ENCODE results near the gene ETS1. TPM values are rescaled to one million over a fixed set of nuclear protein-coding genes. Genes with fewer than 3 reads are reported as not detected.

ETS1 gene
- polyA plus RNA-seq, 2 of the 4 experiments (the other 2 are of a cell fraction), result 14.5 to 18.8 TPM

- ATAC-seq (no peak), DNase-seq (ENCODE audit: low read depth in 1 of 2, low spot score in 1 of 2) (peak in 1 of 2 experiments; percentile 10), FAIRE-seq (no peak)
- POLR2A ChIA-PET, result no interaction called here
- CTCF ChIA-PET, result interaction anchor here (0.7 to 1.0 kb wide), 2 partner anchors 52 to 57 kb away, joined by 3 read pairs; no protein-coding TSS in a partner anchor
- Histone ChIP-seq H3K27ac (no peak overlapping the region), H3K9me3 (no peaks in the 10 kb centered on the region), H3K4me2 (no peak overlapping the region), H3K4me3 (no peak overlapping the region), H3K4me1 (peaks cover 10% of the 10 kb centered on the region; the same call in 2 of the 3 replicates)
- WGBS (ENCODE audit: missing lambda C conversion rate), result 18% methylated on average over 4 of the region's 4 CpGs
- TF ChIP-seq FOSB (CRISPR knock-in tag; IDR thresholded peaks at IDR 0.05) (no peak), CBX8 (IDR thresholded peaks at IDR 0.05) (no peak), ZNF302 (CRISPR knock-in tag; IDR thresholded peaks at IDR 0.05) (no peak), HOXB13 (CRISPR knock-in tag; IDR thresholded peaks at IDR 0.05; ENCODE audit: low read depth) (no peak), CHD2 (IDR thresholded peaks at IDR 0.05; ENCODE audit: low read length, partially characterized antibody) (no peak), SMC3 (IDR thresholded peaks at IDR 0.05) (no peak), POLR2A (IDR thresholded peaks at IDR 0.05; ENCODE audit: low read length) (no peak), HDAC2 (IDR thresholded peaks at IDR 0.05) (no peak), ZSCAN20 (CRISPR knock-in tag; IDR thresholded peaks at IDR 0.05) (no peak), FOSL2 (IDR thresholded peaks at IDR 0.05) (no peak), FOSL2 (CRISPR knock-in tag; IDR thresholded peaks at IDR 0.05) (no peak), RFX5 (IDR thresholded peaks at IDR 0.05) (no peak), USF2 (IDR thresholded peaks at IDR 0.05) (no peak), PHF8 (IDR thresholded peaks at IDR 0.05; ENCODE audit: borderline replicate concordance, low read depth) (no peak), POLR2AphosphoS2 (conservative IDR thresholded peaks at IDR 0.05; ENCODE audit: low read length) (no peak)
These were observed 7.4 kb downstream of the ETS1 start for GRCh38 chr11:128579798-128580504.

GRCh38 chr11:128576555-128576954 lies 10.8 kb downstream of the ETS1 start:
- Histone ChIP-seq H3K4me1 (no peaks in the 10 kb centered on the region), H3K27ac (no peak overlapping the region), H3K9me3 (no peaks in the 10 kb centered on the region), H3K4me2 (no peak overlapping the region), H3K4me3 (no peak overlapping the region)
- CTCF ChIA-PET, result no interaction called here
- FAIRE-seq (no peak), DNase-seq (ENCODE audit: low read depth in 1 of 2, low spot score in 1 of 2) (no peak), ATAC-seq (no peak)
- POLR2A ChIA-PET, result no interaction called here
- 65% methylated on average over 8 of the region's 8 CpGs for WGBS (ENCODE audit: missing lambda C conversion rate)
- TF ChIP-seq HOXB13 (CRISPR knock-in tag; IDR thresholded peaks at IDR 0.05; ENCODE audit: low read depth), result no peak
- no peak for TF ChIP-seq MAX (IDR thresholded peaks at IDR 0.05)
- TF ChIP-seq BCL3 (IDR thresholded peaks at IDR 0.05), result no peak
- no peak for TF ChIP-seq HES2 (IDR thresholded peaks at IDR 0.05)
- no peak for TF ChIP-seq JUN (IDR thresholded peaks at IDR 0.05)
- TF ChIP-seq KDM5A (IDR thresholded peaks at IDR 0.05), result no peak
- no peak for TF ChIP-seq CHD2 (IDR thresholded peaks at IDR 0.05; ENCODE audit: low read length, partially characterized antibody)

- WGBS (ENCODE audit: missing lambda C conversion rate), result 57% methylated on average over 4 of the region's 4 CpGs
- ChIA-PET CTCF (no interaction called here), POLR2A (no interaction called here)
- no peak overlapping the region for H3K4me2 ChIP-seq
- no peak overlapping the region for H3K4me3 ChIP-seq
- TF ChIP-seq EP300 (IDR thresholded peaks at IDR 0.05), result no peak
- no peak for FAIRE-seq
- no peak for DNase-seq (ENCODE audit: low read depth in 1 of 2, low spot score in 1 of 2)
- no peaks in the 10 kb centered on the region for H3K4me1 ChIP-seq
- ATAC-seq, result no peak
- H3K9me3 ChIP-seq, result no peaks in the 10 kb centered on the region
- H3K27ac ChIP-seq, result no peak overlapping the region
These were observed 11.4 kb downstream of the ETS1 start for GRCh38 chr11:128575961-128576350.

Data from A549 (cell line).